Colon (tissue), 2 donors: ENCODE results near the gene IL11.

Experiments used
- FAIRE-seq: peaks from 2 replicates; lab custom pipeline; 2012; peaks lifted over from hg19 to GRCh38; lab: Jason Lieb, UNC
- donor health status: control.
- donor health status: control.

IL11 gene

DNA sequence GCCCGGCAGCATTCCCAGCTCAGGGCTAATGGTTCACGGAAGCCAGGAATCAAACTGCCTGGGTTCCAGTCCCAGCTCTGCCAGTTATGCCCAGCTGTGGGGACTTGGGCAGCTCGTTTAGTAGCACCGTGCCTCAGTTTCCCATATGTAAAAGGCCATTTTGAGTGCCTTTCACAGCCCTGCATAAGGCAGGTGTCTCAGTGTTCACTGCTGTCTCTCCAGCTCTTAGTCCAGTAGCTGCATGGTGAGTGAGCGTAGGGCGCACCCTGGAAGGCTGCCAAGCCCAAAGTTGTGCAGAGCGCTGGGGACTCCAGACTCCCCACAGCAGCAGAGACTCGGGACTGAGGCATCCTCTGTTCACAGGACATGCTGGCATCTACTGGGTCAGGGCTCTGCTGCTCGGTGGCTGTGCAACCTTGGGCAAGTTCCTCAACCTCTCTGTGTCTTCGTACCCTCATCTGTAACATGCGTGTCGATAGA lies 21.0 kb upstream of the IL11 start:
- FAIRE-seq, result no peak

DNA sequence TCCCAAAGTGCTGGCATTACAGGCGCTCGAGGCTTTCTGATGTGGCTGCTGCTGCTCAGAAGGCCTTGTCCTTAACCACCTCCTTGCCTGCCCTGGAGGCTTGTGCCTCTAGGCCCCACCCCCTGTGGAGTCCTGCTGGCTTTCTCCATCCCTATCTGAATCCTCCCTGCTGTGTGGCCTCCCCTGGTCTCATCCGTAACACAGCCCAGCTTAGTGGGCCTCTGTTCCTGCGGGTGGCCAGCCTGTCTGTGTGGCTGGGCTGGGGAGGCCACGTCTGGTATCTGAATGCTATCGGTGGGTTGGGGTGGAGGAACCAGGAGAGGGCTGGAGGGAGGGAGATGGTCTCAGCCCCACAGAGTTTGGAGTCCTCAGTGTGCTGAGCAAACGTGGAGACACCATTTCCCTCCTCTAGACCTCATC lies 20.2 kb upstream of the IL11 start:
- no peak for FAIRE-seq

DNA sequence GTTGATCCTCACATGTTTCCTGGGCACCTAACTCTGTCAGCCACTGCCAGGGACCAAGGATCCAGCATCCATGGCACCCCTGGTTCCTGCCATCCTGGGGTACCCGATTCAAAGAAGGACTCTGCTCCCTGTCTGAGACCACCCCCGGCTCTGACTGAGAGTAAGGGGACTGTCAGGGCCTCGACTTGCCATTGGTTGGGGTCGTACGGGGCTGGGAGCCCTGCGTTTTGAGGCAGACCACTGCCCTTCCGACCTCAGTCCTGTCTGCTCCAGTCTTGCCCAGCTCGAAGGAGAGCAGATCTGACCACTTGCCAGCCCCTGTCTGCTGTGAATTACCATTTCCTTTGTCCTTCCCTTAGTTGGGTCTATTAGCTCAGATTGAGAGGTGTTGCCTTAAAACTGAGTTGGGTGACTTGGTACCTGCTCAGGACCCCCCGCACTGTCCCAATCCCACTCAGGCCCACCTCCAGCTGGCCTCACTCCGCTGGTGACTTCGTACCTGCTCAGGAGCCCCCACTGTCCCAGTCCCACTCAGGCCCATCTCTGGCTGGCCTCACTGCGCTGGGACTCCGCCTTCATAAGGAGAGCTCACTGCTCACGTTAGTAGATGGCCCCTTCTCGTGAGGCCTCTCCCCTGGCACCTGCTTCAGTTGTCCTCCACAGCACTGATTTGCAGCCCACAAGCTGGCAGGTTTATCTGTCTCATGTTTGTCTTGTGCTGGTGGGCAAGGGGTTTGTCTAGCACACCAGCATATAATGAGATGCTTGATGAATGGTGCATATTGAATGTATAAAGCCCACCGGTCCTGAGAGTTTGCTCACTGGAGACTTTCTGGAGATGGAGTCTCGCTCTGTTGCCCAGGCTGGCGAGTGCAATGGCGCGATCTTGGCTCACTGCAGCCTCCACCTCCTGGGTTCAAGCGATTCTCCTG lies 19.4 kb upstream of the IL11 start:
- FAIRE-seq, result no peak

DNA sequence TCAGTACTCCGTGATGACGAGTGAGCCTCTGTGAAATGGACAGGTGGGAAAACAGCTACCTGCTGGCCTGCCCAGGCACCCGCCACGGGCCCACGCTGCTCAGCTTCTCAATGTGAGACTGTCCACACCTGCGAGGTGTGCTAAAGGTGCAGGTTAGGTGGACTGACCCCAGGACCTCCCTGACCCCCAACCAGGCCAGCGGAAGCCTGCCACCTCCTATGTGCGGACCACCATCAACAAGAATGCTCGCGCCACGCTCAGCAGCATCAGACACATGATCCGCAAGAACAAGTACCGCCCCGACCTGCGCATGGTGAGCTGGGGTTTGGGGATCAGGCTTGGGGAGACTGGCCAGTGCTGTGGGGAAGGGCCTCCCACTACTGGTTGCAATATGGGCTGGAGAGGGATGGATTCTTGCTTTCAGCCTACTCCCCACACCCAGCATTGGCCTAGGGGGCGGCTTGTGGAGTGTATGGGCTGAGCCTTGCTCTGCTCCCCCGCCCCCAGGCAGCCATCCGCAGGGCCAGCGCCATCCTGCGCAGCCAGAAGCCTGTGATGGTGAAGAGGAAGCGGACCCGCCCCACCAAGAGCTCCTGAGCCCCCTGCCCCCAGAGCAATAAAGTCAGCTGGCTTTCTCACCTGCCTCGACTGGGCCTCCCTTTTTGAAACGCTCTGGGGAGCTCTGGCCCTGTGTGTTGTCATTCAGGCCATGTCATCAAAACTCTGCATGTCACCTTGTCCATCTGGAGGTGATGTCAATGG lies 17.7 kb upstream of the IL11 start:
- no peak for FAIRE-seq

GRCh38 chr19:55386493-55386971 lies 16.3 kb upstream of the IL11 start:
- no peak for FAIRE-seq

GRCh38 chr19:55385724-55386492 lies 15.6 kb upstream of the IL11 start, which contains the start of gene RPL28:
Gene RPL28, plus strand, starts transcription at chr19:55385932. Its CDS starts 426 bp downstream, at chr19:55386358.
- FAIRE-seq, result no peak

- FAIRE-seq, result no peak
Measured at GRCh38 chr19:55384920-55385723, 14.9 kb upstream of the IL11 start.

DNA sequence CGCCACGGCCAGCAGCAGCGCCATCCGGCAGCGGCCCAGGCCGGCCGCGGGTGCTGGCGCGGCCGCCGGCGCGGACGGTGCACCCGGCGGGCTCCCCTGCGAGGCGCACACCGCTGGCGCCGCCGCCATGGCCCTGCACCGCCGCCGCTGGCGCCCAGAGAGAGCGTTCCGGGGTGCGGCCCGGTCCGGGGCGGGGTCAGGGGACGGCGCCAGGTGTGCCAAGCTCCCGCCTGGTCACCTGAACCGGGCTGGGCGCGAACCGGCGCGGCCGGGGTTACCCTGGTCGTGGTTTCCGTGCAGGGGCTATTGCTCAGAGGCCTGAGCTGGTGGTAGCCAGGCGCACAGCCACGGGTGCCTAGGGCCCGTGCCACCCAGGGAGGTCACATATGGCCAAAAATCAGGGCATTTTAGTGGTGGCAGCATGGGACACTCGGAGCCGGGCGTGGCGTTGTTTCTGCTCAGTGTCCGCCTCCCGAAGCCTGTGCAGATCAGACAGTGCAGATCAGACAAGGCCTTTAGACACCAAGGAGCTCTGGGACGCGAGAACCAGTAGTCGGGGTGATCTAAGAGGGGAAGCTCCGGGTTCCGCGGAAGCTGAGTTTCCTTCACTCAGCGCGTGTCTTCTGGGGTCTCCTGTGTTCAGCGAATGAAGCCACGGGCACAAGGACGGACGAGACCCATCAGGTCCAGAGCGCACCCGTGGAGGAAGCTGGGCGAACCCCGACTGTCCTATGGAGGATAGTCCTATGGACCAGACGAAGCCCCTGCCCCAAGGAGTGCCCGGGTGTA lies 14.1 kb upstream of the IL11 start, which contains the start of gene TMEM238:
Gene TMEM238 (minus strand): TSS at position 162 of the 789 bp plus-strand sequence. CDS start 33 bp downstream, at position 129.
- no peak for FAIRE-seq

- FAIRE-seq, result no peak
Measured at GRCh38 chr19:55383279-55384130, 13.2 kb upstream of the IL11 start.

GRCh38 chr19:55382522-55383054 lies 12.3 kb upstream of the IL11 start:
- no peak for FAIRE-seq

- FAIRE-seq, result no peak
Measured at GRCh38 chr19:55382013-55382412, 11.8 kb upstream of the IL11 start.

DNA sequence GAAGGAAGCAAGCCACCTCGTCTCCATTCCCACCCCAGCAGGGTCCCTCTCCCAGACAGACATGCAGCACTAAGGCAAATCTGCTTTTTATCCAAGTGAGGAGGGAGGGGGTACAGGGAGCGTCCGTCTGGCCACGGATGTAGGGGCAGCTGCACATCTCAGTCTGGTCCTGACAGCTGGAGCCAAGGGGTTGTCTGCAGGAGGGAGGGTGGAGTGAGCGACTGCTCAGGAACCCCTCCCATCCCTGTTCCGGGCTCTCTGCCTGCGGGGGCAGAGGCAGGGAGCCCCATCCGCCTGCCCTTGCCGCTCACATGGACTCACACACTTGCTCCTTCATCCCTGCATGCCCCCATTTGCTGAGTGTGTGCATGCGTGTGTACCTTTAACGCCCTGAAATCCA lies 8.9 kb upstream of the IL11 start:
- FAIRE-seq, result no peak

- no peak for FAIRE-seq
Measured at GRCh38 chr19:55377356-55378131, 7.3 kb upstream of the IL11 start.

DNA sequence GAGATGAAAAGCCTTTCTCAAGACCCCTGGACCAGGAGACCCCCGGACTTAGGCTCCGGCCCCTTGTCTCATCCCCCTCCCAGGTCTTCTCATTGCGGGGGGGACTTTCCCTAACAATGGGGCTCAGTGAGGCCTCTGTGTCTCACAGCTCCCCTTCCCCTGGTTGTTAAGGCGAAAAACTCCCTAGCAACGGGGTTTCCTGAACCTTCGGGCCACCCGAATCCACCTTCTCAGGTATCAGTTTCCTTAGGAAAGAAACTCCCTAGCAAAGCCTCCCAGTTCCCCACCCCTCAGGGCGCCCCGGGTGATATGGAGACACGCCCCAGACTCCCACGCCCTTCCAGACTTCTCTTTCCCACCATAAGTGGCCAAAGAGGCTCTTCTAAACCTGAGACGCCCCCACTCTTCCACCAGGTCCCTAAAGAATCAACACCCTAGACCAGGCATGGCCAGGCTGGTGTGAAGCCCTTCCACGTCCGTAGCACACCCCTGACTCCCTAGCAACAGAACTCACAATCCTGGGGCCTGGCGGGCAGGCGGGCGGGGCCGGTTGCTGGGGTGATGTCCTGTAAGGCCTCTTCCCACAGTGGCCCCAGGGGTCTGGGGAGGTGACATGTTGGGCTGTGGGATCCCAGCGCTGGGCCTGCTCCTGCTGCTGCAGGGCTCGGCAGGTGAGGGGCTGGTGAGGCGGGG lies 6.1 kb upstream of the IL11 start, which contains the start of gene TMEM190:
Gene TMEM190 (plus strand): TSS at position 586 of the 693 bp plus-strand sequence. CDS start 28 bp downstream, at position 614.
- FAIRE-seq, result no peak

- FAIRE-seq, result no peak
Measured at GRCh38 chr19:55373993-55374757, 3.9 kb upstream of the IL11 start.

DNA sequence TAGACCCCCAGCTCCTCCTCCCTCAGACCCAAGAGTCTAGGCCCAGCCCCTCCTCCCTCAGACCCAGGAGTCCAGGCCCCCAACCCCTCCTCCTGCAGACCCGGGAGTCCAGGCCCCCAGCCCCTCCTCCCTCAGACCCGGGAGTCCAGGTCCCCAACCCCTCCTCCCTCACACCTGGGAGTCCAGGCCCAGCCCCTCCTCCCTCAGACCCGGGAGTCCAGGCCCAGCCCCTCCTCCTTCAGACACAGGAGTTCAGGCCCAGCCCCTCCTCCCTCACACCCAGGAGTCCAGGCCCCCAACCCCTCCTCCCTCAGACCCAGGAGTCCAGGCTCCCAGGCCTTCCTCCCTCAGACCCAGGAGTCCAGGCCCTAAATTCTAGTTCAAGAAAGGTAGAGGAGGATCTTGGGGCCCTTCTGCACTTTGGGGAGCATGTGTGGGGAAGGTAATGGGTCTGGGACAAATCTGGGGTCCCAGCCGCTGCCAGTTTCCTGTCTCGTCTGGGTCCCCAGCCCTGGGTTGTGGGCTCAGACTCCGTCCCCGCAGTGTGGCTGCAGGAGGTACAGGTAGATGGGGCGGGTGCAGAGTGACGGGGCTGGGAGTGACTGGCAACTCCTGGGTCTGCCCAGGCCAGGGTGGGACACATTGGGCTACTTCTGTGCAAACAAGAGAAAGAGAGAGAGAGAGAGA lies 3.2 kb upstream of the IL11 start:
- no peak for FAIRE-seq
